Spleen (tissue), 7 donors: ENCODE results near the gene FEN1.

Source experiments
- POLR2A ChIP-seq, 3 donors: fragments of 450-650 bp; IDR thresholded peaks; one replicate each; pipeline ENCODE4 v1.5.1; 2017; ENCODE audit warnings: antibody characterized with exemption in 3 of 3, mild to moderate bottlenecking in 1 of 3
- POLR2AphosphoS5 ChIP-seq, 3 donors: sonication (generic); formaldehyde crosslinking; IDR thresholded peaks; one replicate each; pipeline ENCODE4 v1.5.1; 2017; ENCODE audit warnings: antibody characterized with exemption in 3 of 3
- TF ChIP-seq, protein P1 (sequence below), 11 experiments: fragments of 200-600 bp in 7 of 11; fragments of 450-650 bp in 4 of 11; sonication (generic) in 4 of 11; IDR thresholded peaks in 8 of 11; conservative IDR thresholded peaks in 3 of 11; 1 replicate in 7 of 11; 2 replicates in 4 of 11; pipeline versions ENCODE4 v1.4.0 to v1.8.0; 2016 to 2021; ENCODE audit warnings: antibody characterized with exemption in 11 of 11, inconsistent platforms in 4 of 11, mild to moderate bottlenecking in 1 of 11
- donor health status: DM: no; HTN: no; CAD: no; lungs with moderate emphysema.
- donor health status: DM: no; HTN: no; CAD: no.
- donor health status: DM: no; HTN: no; CAD: no.

GRCh38 chr11:61828379-61828628, 35.6 kb downstream of the FEN1 start:
- TF ChIP-seq, protein P1, sequence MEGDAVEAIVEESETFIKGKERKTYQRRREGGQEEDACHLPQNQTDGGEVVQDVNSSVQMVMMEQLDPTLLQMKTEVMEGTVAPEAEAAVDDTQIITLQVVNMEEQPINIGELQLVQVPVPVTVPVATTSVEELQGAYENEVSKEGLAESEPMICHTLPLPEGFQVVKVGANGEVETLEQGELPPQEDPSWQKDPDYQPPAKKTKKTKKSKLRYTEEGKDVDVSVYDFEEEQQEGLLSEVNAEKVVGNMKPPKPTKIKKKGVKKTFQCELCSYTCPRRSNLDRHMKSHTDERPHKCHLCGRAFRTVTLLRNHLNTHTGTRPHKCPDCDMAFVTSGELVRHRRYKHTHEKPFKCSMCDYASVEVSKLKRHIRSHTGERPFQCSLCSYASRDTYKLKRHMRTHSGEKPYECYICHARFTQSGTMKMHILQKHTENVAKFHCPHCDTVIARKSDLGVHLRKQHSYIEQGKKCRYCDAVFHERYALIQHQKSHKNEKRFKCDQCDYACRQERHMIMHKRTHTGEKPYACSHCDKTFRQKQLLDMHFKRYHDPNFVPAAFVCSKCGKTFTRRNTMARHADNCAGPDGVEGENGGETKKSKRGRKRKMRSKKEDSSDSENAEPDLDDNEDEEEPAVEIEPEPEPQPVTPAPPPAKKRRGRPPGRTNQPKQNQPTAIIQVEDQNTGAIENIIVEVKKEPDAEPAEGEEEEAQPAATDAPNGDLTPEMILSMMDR (IDR thresholded peaks at IDR 0.05 in 8 of 11, conservative IDR thresholded peaks at IDR 0.05 in 3 of 11), result no peak
- TF ChIP-seq POLR2A (IDR thresholded peaks at IDR 0.05), result no peak
- no peak for TF ChIP-seq POLR2AphosphoS5 (IDR thresholded peaks at IDR 0.05)
